Measurements from ENCODE around the gene AGXT. TPM values are rescaled to one million over a fixed set of nuclear protein-coding genes. Genes with fewer than 3 reads are reported as not detected.

The AGXT gene
- total RNA-seq, 1 donor from 2014 or later = not detected

GRCh38 chr2:240916571-240917008, 48.0 kb downstream of the AGXT start:
- no peaks in the 10 kb centered on the region for H3K27me3 Mint-ChIP-seq (ENCODE audit: unreplicated experiment)
- DNase-seq = peak; percentile 82
- H3K9me3 Mint-ChIP-seq (ENCODE audit: unreplicated experiment) = peaks cover 4% of the 10 kb centered on the region
- no peaks in the 10 kb centered on the region for H3K36me3 Mint-ChIP-seq (ENCODE audit: unreplicated experiment)
- no peak for TF ChIP-seq CTCF (IDR thresholded peaks at IDR 0.05; ENCODE audit: partially characterized antibody, unreplicated experiment)
- no peak overlapping the region for H3K27ac Mint-ChIP-seq (ENCODE audit: unreplicated experiment)
- H3K4me1 Mint-ChIP-seq (ENCODE audit: low read depth, unreplicated experiment) = peaks cover 3% of the 10 kb centered on the region
- peak overlapping the region; percentile 25 for H3K4me3 Mint-ChIP-seq (ENCODE audit: unreplicated experiment)

GRCh38 chr2:240917009-240917683, 48.5 kb downstream of the AGXT start:
- peak; percentile 55 for DNase-seq
- Mint-ChIP-seq H3K36me3 (ENCODE audit: unreplicated experiment) (no peaks in the 10 kb centered on the region), H3K4me1 (ENCODE audit: low read depth, unreplicated experiment) (peaks cover 3% of the 10 kb centered on the region), H3K27ac (ENCODE audit: unreplicated experiment) (peak overlapping the region; percentile 55), H3K27me3 (ENCODE audit: unreplicated experiment) (no peaks in the 10 kb centered on the region), H3K4me3 (ENCODE audit: unreplicated experiment) (peak overlapping the region; percentile 69), H3K9me3 (ENCODE audit: unreplicated experiment) (peaks cover 4% of the 10 kb centered on the region)
- TF ChIP-seq CTCF (IDR thresholded peaks at IDR 0.05; ENCODE audit: partially characterized antibody, unreplicated experiment) = no peak

- Mint-ChIP-seq H3K9me3 (ENCODE audit: unreplicated experiment) (peaks cover 3% of the 10 kb centered on the region), H3K27ac (ENCODE audit: unreplicated experiment) (no peak overlapping the region), H3K36me3 (ENCODE audit: unreplicated experiment) (no peaks in the 10 kb centered on the region), H3K4me1 (ENCODE audit: low read depth, unreplicated experiment) (peaks cover 3% of the 10 kb centered on the region), H3K4me3 (ENCODE audit: unreplicated experiment) (peak overlapping the region; percentile 69), H3K27me3 (ENCODE audit: unreplicated experiment) (no peaks in the 10 kb centered on the region)
- TF ChIP-seq CTCF (IDR thresholded peaks at IDR 0.05; ENCODE audit: partially characterized antibody, unreplicated experiment) = no peak
- DNase-seq = peak; percentile 66
These were observed 49.1 kb downstream of the AGXT start for GRCh38 chr2:240917684-240918257.

- H3K4me1 Mint-ChIP-seq (ENCODE audit: low read depth, unreplicated experiment) = peaks cover 3% of the 10 kb centered on the region
- no peaks in the 10 kb centered on the region for H3K36me3 Mint-ChIP-seq (ENCODE audit: unreplicated experiment)
- no peaks in the 10 kb centered on the region for H3K27me3 Mint-ChIP-seq (ENCODE audit: unreplicated experiment)
- TF ChIP-seq CTCF (IDR thresholded peaks at IDR 0.05; ENCODE audit: partially characterized antibody, unreplicated experiment) = no peak
- H3K27ac Mint-ChIP-seq (ENCODE audit: unreplicated experiment) = no peak overlapping the region
- H3K4me3 Mint-ChIP-seq (ENCODE audit: unreplicated experiment) = no peak overlapping the region
- H3K9me3 Mint-ChIP-seq (ENCODE audit: unreplicated experiment) = peaks cover 1% of the 10 kb centered on the region
- peak; percentile 15 for DNase-seq
These were observed 49.9 kb downstream of the AGXT start for GRCh38 chr2:240918258-240919091.

All from glutamatergic neuron (in vitro differentiated cells).